ENCODE measurements around the gene BAG5. TPM values are rescaled to one million over a fixed set of nuclear protein-coding genes. Genes with fewer than 3 reads are reported as not detected.

BAG5 gene
- polyA plus RNA-seq, 3 donors from 2014 or later: 23.5 to 58.7 (median 36.5) TPM

GRCh38 chr14:103560691-103561090 lies 1.8 kb downstream of the BAG5 start:
- no peak for DNase-seq
- peaks cover 59 to 72% of the 10 kb centered on the region in 2 donors for H3K4me1 Mint-ChIP-seq

GRCh38 chr14:103559766-103560165 lies 2.7 kb downstream of the BAG5 start:
- no peak for DNase-seq
- H3K27ac Mint-ChIP-seq: peak overlapping the region in 1 of 6 donors; percentile 39
- H3K36me3 Mint-ChIP-seq: peaks cover 0 to 10% (median 0%) of the 10 kb centered on the region in 3 donors
- H3K9me3 Mint-ChIP-seq: no peaks in the 10 kb centered on the region
- H3K4me1 Mint-ChIP-seq: peaks cover 61 to 82% of the 10 kb centered on the region in 2 donors
- H3K4me3 Mint-ChIP-seq: peak overlapping the region in 4 of 5 donors; percentile 8 to 54 (median 22)
- H3K27me3 Mint-ChIP-seq (ENCODE audit: low read depth in 3 of 3): peaks cover 4 to 10% (median 6%) of the 10 kb centered on the region in 3 donors

More at GRCh38 chr14:103560691-103561090, 1.8 kb downstream of the BAG5 start:
- Mint-ChIP-seq H3K27me3 (ENCODE audit: low read depth in 3 of 3) (peaks cover 4 to 10% (median 6%) of the 10 kb centered on the region in 3 donors), H3K36me3 (peaks cover 0 to 6% (median 0%) of the 10 kb centered on the region in 3 donors), H3K9me3 (no peaks in the 10 kb centered on the region), H3K4me3 (peak overlapping the region; percentile 87 to 96 (median 92)), H3K27ac (peak overlapping the region; percentile 45 to 94 (median 88))

GRCh38 chr14:103558071-103558882 lies 4.2 kb downstream of the BAG5 start:
- H3K4me1 Mint-ChIP-seq: peaks cover 53 to 73% of the 10 kb centered on the region in 2 donors
- H3K27me3 Mint-ChIP-seq (ENCODE audit: low read depth in 3 of 3): peaks cover 4 to 7% (median 6%) of the 10 kb centered on the region in 3 donors
- H3K27ac Mint-ChIP-seq: peak overlapping the region in 1 of 6 donors; percentile 40
- DNase-seq: no peak
- no peaks in the 10 kb centered on the region for H3K9me3 Mint-ChIP-seq
- peaks cover 0 to 11% (median 0%) of the 10 kb centered on the region in 3 donors for H3K36me3 Mint-ChIP-seq
- H3K4me3 Mint-ChIP-seq: peak overlapping the region in 1 of 5 donors; percentile 7

- DNase-seq: no peak
- peaks cover 0 to 11% (median 0%) of the 10 kb centered on the region in 3 donors for H3K36me3 Mint-ChIP-seq
These were observed 5.3 kb downstream of the BAG5 start for GRCh38 chr14:103556946-103557758.

GRCh38 chr14:103555559-103556337 lies 6.7 kb downstream of the BAG5 start:
- Mint-ChIP-seq H3K9me3 (no peaks in the 10 kb centered on the region), H3K27me3 (ENCODE audit: low read depth in 3 of 3) (no peaks in the 10 kb centered on the region), H3K4me1 (peaks cover 40 to 57% of the 10 kb centered on the region in 2 donors)

More at GRCh38 chr14:103556946-103557758, 5.3 kb downstream of the BAG5 start:
- H3K27me3 Mint-ChIP-seq (ENCODE audit: low read depth in 3 of 3): peaks cover 2 to 6% (median 4%) of the 10 kb centered on the region in 3 donors
- no peaks in the 10 kb centered on the region for H3K9me3 Mint-ChIP-seq
- peak overlapping the region in 3 of 6 donors; percentile 4 to 48 (median 37) for H3K27ac Mint-ChIP-seq
- H3K4me1 Mint-ChIP-seq: peaks cover 51 to 70% of the 10 kb centered on the region in 2 donors
- H3K4me3 Mint-ChIP-seq: no peak overlapping the region

GRCh38 chr14:103552846-103553210 lies 9.6 kb downstream of the BAG5 start:
- DNase-seq: no peak
- no peaks in the 10 kb centered on the region for H3K9me3 Mint-ChIP-seq
- no peak overlapping the region for H3K27ac Mint-ChIP-seq
- peaks cover 15 to 28% of the 10 kb centered on the region in 2 donors for H3K4me1 Mint-ChIP-seq
- no peak overlapping the region for H3K4me3 Mint-ChIP-seq
- peaks cover 0 to under 1% (median 0%) of the 10 kb centered on the region in 3 donors for H3K27me3 Mint-ChIP-seq (ENCODE audit: low read depth in 3 of 3)
- peaks cover 0 to 5% (median 0%) of the 10 kb centered on the region in 3 donors for H3K36me3 Mint-ChIP-seq

More at GRCh38 chr14:103555559-103556337, 6.7 kb downstream of the BAG5 start:
- Mint-ChIP-seq H3K36me3 (peaks cover 0 to 11% (median 0%) of the 10 kb centered on the region in 3 donors), H3K27ac (no peak overlapping the region), H3K4me3 (no peak overlapping the region)
- DNase-seq: no peak

- Mint-ChIP-seq H3K4me3 (no peak overlapping the region), H3K27me3 (ENCODE audit: low read depth in 3 of 3) (peaks cover 0 to 2% (median 0%) of the 10 kb centered on the region in 3 donors), H3K27ac (peak overlapping the region in 1 of 6 donors; percentile 50), H3K9me3 (no peaks in the 10 kb centered on the region), H3K36me3 (peaks cover 0 to 5% (median 0%) of the 10 kb centered on the region in 3 donors), H3K4me1 (peaks cover 11 to 22% of the 10 kb centered on the region in 2 donors)
- no peak for DNase-seq
These were observed 10.2 kb downstream of the BAG5 start for GRCh38 chr14:103552011-103552845.

GRCh38 chr14:103551338-103551762 lies 11.1 kb downstream of the BAG5 start:
- Mint-ChIP-seq H3K4me1 (peaks cover 9 to 13% of the 10 kb centered on the region in 2 donors), H3K4me3 (no peak overlapping the region), H3K27ac (peak overlapping the region in 1 of 6 donors; percentile 11), H3K36me3 (peaks cover 0 to 5% (median 0%) of the 10 kb centered on the region in 3 donors), H3K27me3 (ENCODE audit: low read depth in 3 of 3) (peaks cover 0 to 2% (median 0%) of the 10 kb centered on the region in 3 donors), H3K9me3 (no peaks in the 10 kb centered on the region)
- no peak for DNase-seq

- Mint-ChIP-seq H3K36me3 (peaks cover 0 to 5% (median 0%) of the 10 kb centered on the region in 3 donors), H3K4me3 (no peak overlapping the region), H3K4me1 (peaks cover 9 to 11% of the 10 kb centered on the region in 2 donors), H3K9me3 (no peaks in the 10 kb centered on the region), H3K27me3 (ENCODE audit: low read depth in 3 of 3) (peaks cover 0 to 2% (median 0%) of the 10 kb centered on the region in 3 donors), H3K27ac (no peak overlapping the region)
- no peak for DNase-seq
These were observed 11.8 kb downstream of the BAG5 start for GRCh38 chr14:103550451-103551337.

- Mint-ChIP-seq H3K4me1 (peaks cover under 1 to 5% of the 10 kb centered on the region in 2 donors), H3K27ac (no peak overlapping the region), H3K36me3 (peaks cover 0 to under 1% (median 0%) of the 10 kb centered on the region in 3 donors), H3K9me3 (no peaks in the 10 kb centered on the region), H3K27me3 (ENCODE audit: low read depth in 3 of 3) (peaks cover 0 to 2% (median 0%) of the 10 kb centered on the region in 3 donors), H3K4me3 (no peak overlapping the region)
- no peak for DNase-seq
These were observed 12.8 kb downstream of the BAG5 start for GRCh38 chr14:103549361-103550311.
